ENCODE results near the gene MAPK14. TPM values are rescaled to one million over a fixed set of nuclear protein-coding genes. Genes with fewer than 3 reads are reported as not detected.
"Not testable (repeated sequence)": the region's sequence is repeated elsewhere in the genome, so short reads cannot be mapped to it uniquely, and the experiment has no call there.

MAPK14 gene
- total RNA-seq (2014; rRNA removed; shearing (Covaris generic)), result 35.7 and 37.6 TPM in 2 replicates

- peak; percentile 99 for DNase-seq (ENCODE audit: low spot score)
Measured at GRCh38 chr6:36027501-36028087, at the start of gene MAPK14. Gene MAPK14 (plus strand): TSS chr6:36027808. CDS start chr6:36028158, 350 bp downstream.

GRCh38 chr6:35980126-35980525, 47.5 kb upstream of the MAPK14 start:
- not testable (repeated sequence) for DNase-seq (ENCODE audit: low spot score)

- DNase-seq (ENCODE audit: low spot score), result no peak
Measured at GRCh38 chr6:35980991-35981645, 46.5 kb upstream of the MAPK14 start.

- DNase-seq (ENCODE audit: low spot score), result no peak
Measured at GRCh38 chr6:35984701-35985100, 42.9 kb upstream of the MAPK14 start.

- DNase-seq (ENCODE audit: low spot score), result not testable (repeated sequence)
Measured at GRCh38 chr6:35988047-35988446, 39.6 kb upstream of the MAPK14 start.

GRCh38 chr6:35993150-35993549, 34.5 kb upstream of the MAPK14 start:
- no peak for DNase-seq (ENCODE audit: low spot score)

GRCh38 chr6:36000451-36000850, 27.2 kb upstream of the MAPK14 start:
- no peak for DNase-seq (ENCODE audit: low spot score)

GRCh38 chr6:36015666-36016065, 11.9 kb upstream of the MAPK14 start:
- no peak for DNase-seq (ENCODE audit: low spot score)

- DNase-seq (ENCODE audit: low spot score), result no peak
Measured at GRCh38 chr6:36018339-36018738, 9.3 kb upstream of the MAPK14 start.

- no peak for DNase-seq (ENCODE audit: low spot score)
Measured at GRCh38 chr6:36019167-36019566, 8.4 kb upstream of the MAPK14 start.

- no peak for DNase-seq (ENCODE audit: low spot score)
Measured at GRCh38 chr6:36020154-36020553, 7.5 kb upstream of the MAPK14 start.

GRCh38 chr6:36023996-36024795, 3.4 kb upstream of the MAPK14 start, which contains the start of gene SLC26A8:
Gene SLC26A8 (minus strand): TSS chr6:36024641. CDS start chr6:36019707, 4,934 bp downstream.
- no peak for DNase-seq (ENCODE audit: low spot score)

GRCh38 chr6:36025260-36025931, 2.2 kb upstream of the MAPK14 start:
- DNase-seq (ENCODE audit: low spot score), result no peak

- DNase-seq (ENCODE audit: low spot score), result no peak
Measured at GRCh38 chr6:36025932-36026327, 1.7 kb upstream of the MAPK14 start.

GRCh38 chr6:36028088-36028876, 674 bp downstream of the MAPK14 start:
- DNase-seq (ENCODE audit: low spot score), result no peak

GRCh38 chr6:36028877-36029324, 1.3 kb downstream of the MAPK14 start:
- DNase-seq (ENCODE audit: low spot score), result peak; percentile 50

GRCh38 chr6:36029464-36029863, 1.9 kb downstream of the MAPK14 start:
- DNase-seq (ENCODE audit: low spot score), result peak; percentile 33

GRCh38 chr6:36032261-36032660, 4.7 kb downstream of the MAPK14 start:
- DNase-seq (ENCODE audit: low spot score), result no peak

- DNase-seq (ENCODE audit: low spot score), result not testable (repeated sequence)
Measured at GRCh38 chr6:36033144-36033543, 5.5 kb downstream of the MAPK14 start.

GRCh38 chr6:36033935-36034334, 6.3 kb downstream of the MAPK14 start:
- DNase-seq (ENCODE audit: low spot score), result peak; percentile 16

GRCh38 chr6:36034441-36034840, 6.8 kb downstream of the MAPK14 start:
- DNase-seq (ENCODE audit: low spot score), result no peak

All from H4 (cell line).